NCI-H345 (cell line): ENCODE data around the gene FOXRED1.
A peak's percentile ranks its signal among the peaks of the same experiment; 100 is the strongest.
"Not testable (repeated sequence)": the region's sequence is repeated elsewhere in the genome, so short reads cannot be mapped to it uniquely, and the experiment has no call there.

Experiments used
- DNase-seq: peaks from one replicate; lab custom pipeline; 2025; lab: John Stamatoyannopoulos, UW

Gene FOXRED1

GRCh38 chr11:126277322-126277721 is 8.4 kb downstream of the FOXRED1 start:
- no peak for DNase-seq

GRCh38 chr11:126277780-126278179 is 8.8 kb downstream of the FOXRED1 start:
- DNase-seq, result no peak

GRCh38 chr11:126279191-126279590 is 10.2 kb downstream of the FOXRED1 start:
- DNase-seq, result no peak

GRCh38 chr11:126280595-126280994 is 11.6 kb downstream of the FOXRED1 start:
- no peak for DNase-seq

- DNase-seq, result no peak
These were observed 12.3 kb downstream of the FOXRED1 start for GRCh38 chr11:126281245-126281644.

GRCh38 chr11:126281666-126282175 is 12.8 kb downstream of the FOXRED1 start:
- no peak for DNase-seq

GRCh38 chr11:126282361-126282735 is 13.4 kb downstream of the FOXRED1 start:
- peak; percentile 22 for DNase-seq

- DNase-seq, result peak; percentile 46
These were observed 14.0 kb downstream of the FOXRED1 start, which contains the start of gene TIRAP for GRCh38 chr11:126282736-126283591. Gene TIRAP (plus strand): TSS chr11:126283093. CDS start chr11:126290895, 7,802 bp downstream.

GRCh38 chr11:126284829-126285228 is 15.9 kb downstream of the FOXRED1 start:
- DNase-seq, result peak; percentile 90

- no peak for DNase-seq
These were observed 19.3 kb downstream of the FOXRED1 start for GRCh38 chr11:126288237-126288636.

- no peak for DNase-seq
These were observed 21.9 kb downstream of the FOXRED1 start for GRCh38 chr11:126290887-126291286.

GRCh38 chr11:126293726-126294125 is 24.8 kb downstream of the FOXRED1 start:
- DNase-seq, result no peak

- no peak for DNase-seq
These were observed 28.1 kb downstream of the FOXRED1 start for GRCh38 chr11:126297004-126297403.

GRCh38 chr11:126303623-126304456 is 34.9 kb downstream of the FOXRED1 start, which contains the start of gene DCPS:
Gene DCPS (plus strand): TSS chr11:126304060. CDS start chr11:126304081, 21 bp downstream.
- peak; percentile 89 for DNase-seq

- no peak for DNase-seq
These were observed 35.6 kb downstream of the FOXRED1 start for GRCh38 chr11:126304457-126305075.

- no peak for DNase-seq
These were observed 36.7 kb downstream of the FOXRED1 start for GRCh38 chr11:126305699-126306098.

- DNase-seq, result peak; percentile 18
These were observed 38.8 kb downstream of the FOXRED1 start for GRCh38 chr11:126307706-126308105.

GRCh38 chr11:126308271-126308671 is 39.3 kb downstream of the FOXRED1 start:
- no peak for DNase-seq

- DNase-seq, result not testable (repeated sequence)
These were observed 39.8 kb downstream of the FOXRED1 start for GRCh38 chr11:126308771-126309170.

- peak; percentile 74 for DNase-seq
These were observed 41.4 kb downstream of the FOXRED1 start for GRCh38 chr11:126310200-126310991.

GRCh38 chr11:126310992-126311310 is 42.0 kb downstream of the FOXRED1 start:
- DNase-seq, result no peak
